ENCODE measurements around the gene POLR3B.
"Not testable (repeated sequence)": the region's sequence is repeated elsewhere in the genome, so short reads cannot be mapped to it uniquely, and the experiment has no call there.

POLR3B gene

DNA sequence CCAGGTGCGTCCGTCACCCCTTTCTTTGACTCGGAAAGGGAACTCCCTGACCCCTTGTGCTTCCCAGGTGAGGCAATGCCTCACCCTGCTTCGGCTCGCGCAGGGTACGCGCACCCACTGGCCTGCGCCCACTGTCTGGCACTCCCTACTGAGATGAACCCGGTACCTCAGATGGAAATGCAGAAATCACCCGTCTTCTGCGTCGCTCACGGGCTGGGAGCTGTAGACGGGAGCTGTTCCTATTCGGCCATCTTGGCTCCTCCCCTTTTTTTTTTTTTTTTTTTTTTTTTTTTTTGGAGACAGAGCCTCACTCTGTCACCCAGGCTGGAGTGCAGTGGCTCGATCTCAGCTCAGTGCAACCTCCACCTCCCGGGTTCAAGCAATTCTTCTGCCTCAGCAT, 120.1 kb downstream of the POLR3B start:
- not testable (repeated sequence) for FAIRE-seq

DNA sequence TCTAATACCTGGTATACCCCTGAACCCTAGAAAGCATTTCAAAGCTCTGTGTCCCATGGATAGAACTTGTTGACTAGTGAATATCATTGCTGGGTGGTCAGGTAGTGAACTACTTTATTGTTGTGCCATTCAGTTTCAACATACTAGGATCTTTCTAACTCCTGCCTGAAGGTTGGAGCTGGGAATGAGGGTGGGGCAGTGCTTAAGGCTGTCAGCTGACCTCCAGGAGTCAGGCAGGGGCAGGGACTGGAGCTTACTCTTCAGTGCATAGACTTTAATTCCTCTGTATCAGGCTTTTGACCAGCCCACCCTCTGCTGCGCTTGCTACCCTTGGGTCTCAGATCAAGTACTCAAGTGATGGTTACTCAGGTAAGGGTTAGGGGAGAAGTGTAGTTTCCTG, 122.7 kb downstream of the POLR3B start:
- no peak for FAIRE-seq

DNA sequence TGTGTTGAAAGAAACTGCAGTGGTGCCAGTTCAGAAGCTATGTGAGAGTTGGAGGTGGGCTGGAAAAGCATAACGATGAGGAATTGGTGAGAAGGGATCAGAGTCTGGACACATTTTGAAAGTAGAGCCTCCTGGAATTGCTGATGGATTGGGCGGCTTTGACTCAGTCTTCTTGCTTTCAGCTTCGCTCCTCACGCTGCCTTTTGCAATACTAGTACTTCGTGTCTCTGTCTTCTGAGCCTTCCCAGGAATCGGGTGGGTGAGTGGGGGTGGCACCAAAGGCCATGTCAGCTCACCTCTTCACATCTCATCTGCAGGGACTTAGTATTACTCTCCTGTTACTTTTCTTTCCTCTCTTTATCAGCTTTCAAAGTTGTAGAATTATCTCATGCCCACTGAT, 123.7 kb downstream of the POLR3B start:
- no peak for FAIRE-seq

DNA sequence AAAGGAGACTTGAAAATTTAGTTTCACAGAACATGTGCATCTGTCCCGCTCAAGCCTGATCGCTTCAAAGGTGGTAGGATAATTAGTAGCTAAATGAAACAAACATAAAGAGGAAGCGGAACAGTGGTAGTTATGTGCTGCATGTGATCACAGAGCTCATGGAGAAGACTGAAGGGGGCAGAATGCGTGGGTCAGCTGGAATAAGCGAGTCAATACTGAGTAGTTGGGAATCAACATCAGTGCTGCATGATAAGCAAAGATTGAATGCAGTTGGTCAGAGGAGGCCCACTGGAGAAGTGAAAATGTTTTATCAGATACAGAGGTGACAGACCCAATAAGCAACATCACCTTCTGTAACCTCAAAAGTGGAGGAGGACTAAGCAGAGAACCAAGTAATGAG, 130.1 kb downstream of the POLR3B start:
- FAIRE-seq, result no peak

DNA sequence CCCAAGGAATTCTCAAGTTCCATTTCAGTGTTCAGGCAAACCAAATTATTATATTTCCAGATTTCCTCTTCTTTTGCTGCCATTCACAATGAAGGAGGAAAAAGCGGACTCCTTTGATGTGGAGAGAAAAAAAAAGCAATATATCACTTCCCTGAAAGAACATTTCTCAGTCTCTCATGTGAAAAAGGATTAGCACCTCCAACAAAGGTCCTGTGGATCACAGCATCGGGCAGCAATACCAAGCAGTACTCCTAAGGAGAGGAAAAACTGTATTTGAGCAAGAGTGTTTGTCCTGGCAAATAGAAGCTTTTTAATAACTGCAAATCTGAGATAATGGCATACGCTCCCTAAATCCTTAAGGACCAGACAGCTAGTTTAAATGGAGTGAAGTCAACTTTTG, 131.3 kb downstream of the POLR3B start:
- no peak for FAIRE-seq

DNA sequence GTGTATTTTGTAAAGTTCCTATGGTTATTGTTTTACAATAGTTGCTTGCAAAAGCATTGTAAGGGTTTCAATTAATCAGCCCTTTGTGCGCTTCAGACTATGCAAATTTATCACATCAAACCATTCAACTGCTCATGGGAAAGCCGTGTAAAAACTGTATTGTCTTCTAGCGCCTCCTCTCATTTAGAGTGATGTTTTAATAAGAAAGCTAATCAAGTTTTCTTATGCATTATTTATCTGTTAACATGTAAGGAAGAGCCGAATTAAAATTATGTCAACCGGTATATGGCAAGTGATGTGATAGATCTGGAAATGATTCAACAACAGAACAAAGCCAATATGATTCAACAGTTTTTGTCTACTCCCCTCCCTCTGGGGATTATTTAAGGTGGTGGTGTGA, 132.7 kb downstream of the POLR3B start:
- no peak for FAIRE-seq

DNA sequence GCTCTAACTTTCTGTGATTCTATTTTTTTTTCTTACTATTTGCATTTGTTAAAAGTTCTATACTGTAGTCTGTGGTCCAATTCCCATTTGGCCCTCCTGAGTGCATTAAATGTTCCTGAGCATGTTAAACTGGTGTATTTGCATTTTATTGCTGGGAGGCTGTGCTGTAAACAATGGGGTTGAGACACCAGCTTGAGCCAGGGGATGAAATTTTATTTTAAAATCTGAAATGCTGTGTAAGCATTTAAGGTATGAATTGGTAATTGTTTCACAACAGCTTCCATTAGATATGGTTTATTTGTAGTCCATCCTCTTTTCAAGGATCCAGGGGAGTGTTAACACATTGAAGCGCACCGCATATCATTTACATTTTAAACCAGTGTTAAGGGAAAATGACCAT, 135.3 kb downstream of the POLR3B start:
- no peak for FAIRE-seq

DNA sequence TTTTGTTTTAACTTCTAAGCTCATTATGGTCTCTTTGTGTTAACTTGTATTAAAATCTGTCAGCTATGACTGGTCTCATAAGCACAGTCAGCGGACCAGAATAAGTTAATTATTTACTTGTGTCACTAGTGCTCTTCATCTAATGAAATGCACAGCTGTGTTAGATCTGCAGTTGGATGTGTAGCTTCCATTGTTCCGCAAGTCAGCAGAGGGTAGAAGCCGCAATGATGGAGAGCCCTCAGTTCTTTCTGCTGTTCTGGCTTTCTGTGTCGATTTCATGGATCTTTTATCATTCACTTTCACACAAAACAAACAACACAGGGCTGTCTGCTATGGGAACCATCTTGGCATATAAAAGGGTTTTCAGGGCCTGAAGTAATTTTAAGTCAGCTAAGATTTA, 136.0 kb downstream of the POLR3B start:
- no peak for FAIRE-seq

DNA sequence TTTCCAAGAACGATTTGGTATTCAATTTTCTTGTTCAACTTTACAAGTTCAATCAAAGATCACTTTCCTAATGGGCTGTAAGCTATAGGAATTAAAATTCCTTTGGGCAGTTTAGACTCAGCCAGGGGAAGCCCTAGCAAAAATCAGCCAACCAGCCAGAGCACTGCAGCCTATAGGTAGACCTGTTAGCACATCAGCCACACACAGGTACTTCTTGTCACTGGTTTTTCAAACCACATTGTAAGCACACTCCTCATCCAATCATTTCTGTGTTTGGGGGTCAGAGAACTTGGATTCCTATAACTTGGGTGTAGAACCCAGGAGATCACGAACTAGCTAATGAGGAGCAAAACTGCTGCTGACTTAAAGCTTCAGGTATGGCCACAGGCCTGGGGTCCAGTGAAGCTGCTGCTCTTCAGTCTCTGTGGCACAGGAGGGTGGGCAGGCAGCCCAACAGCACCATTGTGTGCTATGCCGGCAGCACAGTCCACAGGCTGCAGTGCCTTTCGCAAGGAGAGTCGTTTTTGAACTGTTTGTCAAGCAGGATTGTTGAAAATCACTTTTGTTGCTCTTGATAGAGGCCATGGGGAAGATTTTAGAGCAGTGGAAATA, 137.9 kb downstream of the POLR3B start:
- no peak for FAIRE-seq

DNA sequence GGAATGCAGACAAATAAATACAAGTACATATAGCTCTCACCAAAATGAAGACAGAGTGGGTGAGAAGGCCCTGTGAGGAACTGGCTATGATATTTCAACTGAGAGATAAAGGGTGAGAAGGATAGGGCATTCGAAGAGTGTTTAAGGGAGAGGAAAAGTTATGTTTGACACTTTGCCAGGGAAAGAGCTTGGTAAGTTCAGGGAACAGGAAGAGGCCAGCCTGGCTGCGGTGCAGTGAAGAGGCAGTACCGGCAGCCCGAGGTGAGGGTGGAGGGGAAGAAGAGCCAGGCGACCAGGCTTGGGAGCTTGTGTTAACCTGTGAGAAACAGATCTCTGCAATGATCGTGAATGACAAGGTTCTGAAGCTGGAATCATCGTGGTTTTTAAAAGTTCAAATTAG, 140.5 kb downstream of the POLR3B start:
- no peak for FAIRE-seq

DNA sequence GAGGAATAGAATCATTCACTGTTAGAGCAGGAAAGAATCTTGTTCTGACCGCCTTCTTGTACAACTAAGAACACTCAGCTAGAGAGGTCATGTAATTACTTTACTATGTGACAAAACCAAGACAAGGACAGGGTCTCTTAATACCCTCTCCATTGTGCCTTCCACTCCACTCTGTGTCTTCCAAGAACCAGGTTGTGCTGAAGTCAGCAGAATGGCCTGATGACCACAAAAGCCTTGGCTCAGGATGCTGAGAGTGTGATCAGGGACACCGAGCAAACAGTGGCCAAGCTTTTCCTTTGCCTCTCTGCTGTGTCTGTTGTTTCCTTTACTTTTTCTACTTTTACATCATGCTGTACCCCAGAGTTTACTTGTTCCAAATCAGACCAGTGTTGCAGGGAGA, 142.1 kb downstream of the POLR3B start:
- no peak for FAIRE-seq

DNA sequence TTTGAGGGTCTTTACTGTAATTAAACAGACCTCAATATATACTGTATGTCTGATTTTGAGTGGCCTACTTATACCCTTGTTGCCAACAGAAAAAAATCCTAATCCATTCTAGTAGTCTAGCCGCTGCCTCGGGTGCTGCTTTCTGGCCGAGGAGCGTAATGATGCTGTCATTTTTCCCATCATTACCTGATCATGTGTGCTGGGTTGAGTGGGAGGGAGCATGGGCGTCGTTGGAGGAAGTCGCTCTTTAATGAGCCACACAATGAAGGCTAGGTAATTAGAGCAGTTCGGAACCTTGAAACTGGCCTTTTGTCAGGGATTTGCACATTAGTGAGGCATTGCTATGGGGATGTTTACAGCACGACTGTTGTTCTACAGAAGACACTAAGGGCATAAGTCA, 149.1 kb downstream of the POLR3B start:
- no peak for FAIRE-seq

DNA sequence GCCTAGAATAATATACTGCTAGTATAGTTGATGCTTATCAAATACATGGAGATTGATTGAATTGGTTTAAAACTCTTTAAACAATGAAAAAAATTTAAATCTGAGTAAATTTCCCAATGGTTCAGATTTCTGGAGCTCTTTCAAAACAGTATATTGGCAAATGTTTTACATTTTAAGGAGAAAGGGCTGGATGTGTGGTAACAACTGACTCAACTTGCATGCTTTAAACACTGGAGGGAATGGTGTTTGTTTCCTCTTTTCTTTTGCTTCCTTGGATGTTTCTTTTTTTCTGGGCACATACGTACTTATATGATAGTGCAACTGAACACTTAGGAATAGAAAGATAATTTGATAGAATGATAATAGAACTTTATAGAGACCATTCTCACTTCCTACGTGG, 151.4 kb downstream of the POLR3B start:
- FAIRE-seq, result no peak

DNA sequence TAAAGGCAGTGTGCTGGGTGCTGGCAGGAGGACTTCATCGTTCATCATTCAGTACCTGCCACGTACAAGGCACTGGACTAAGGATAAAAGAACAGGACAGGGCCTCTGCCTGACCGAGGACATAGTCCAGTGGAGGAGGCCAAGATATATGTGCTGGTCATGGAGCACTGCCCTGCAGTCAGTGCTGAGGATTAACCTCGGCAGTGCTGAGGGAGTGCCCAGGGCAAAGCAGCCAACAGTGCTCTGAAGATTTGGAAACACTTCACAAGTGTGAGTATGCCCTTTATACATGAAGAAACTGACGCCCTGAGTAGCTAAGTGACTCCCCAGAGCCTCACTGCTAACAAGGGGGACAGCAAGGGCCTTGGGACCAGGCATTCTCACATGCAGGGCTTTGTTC, 153.8 kb downstream of the POLR3B start:
- FAIRE-seq, result no peak

DNA sequence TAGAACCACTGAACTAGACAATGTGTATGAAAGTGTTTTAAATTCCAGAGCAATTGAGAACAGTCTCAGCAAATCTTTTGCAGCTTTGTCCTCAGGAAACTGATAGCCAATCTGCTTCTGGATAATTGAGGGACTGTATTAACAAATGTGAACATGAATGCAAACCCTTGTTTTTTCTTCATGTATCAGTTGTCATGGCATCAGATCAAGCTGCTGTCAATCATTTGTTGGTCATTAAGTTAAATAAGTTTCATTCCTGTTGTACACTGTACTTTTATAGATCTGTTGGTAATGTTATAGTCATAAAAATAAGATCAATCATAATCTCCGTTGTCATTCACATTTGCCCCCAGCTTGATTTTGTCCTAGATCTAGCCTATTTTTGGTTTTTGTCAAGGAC, 159.8 kb downstream of the POLR3B start:
- no peak for FAIRE-seq

DNA sequence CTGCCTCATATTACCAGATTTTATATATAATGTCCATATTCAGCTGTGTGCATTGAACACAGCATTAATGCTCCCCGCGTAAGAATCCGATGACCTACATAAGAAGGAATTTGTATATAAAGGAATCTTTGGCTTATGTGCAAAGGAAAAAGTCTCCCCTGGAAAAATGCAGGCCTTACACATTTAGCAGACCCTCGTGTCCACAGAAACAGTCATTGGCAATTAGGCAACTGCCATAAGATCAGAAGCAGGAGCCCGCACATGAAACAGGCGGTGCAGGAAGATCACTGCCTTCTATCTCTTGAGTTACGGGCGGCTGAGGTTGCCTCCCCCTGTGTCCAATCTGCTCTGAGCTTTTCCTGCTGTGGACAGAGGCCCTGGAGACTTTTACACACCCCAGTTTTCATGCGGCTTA, 162.1 kb downstream of the POLR3B start:
- FAIRE-seq, result no peak

DNA sequence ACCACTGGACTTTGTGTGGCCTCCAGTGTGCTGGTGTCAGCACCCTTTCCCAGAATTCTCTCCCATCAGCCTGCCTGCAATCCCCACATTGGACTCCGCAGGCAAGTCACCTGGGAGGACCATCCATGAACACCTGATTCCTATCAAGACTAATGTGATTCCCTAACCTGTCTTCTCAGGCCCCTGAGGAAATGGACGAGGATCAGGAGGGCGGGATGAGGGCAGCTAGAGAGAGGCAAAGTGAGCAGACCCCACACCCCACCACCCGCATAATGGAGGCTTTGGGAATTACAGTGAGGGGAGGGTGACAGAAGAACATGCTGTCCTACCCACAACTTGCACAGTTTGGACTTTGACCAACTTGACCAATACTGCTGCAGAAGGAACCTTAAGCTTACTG, 164.4 kb downstream of the POLR3B start:
- no peak for FAIRE-seq

DNA sequence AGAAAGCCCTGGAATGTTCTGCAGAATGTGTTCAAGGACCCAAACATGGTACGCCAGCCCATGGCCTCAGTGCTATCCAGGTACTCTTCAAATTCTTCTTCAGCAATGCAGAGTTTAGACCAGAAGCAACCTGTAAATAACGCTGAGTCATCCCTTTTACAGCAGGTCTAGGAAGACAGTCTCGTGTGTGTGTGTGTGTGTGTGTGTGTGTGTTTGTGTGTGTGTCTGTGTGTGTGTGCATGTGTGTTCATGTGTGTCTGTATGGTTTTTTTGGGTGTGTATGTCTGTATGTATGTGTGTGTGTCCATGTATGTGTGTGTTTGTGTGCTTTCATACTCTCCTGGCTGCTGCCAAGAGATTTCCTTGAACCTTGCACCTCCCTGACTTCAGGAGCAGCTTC, 165.2 kb downstream of the POLR3B start:
- no peak for FAIRE-seq

DNA sequence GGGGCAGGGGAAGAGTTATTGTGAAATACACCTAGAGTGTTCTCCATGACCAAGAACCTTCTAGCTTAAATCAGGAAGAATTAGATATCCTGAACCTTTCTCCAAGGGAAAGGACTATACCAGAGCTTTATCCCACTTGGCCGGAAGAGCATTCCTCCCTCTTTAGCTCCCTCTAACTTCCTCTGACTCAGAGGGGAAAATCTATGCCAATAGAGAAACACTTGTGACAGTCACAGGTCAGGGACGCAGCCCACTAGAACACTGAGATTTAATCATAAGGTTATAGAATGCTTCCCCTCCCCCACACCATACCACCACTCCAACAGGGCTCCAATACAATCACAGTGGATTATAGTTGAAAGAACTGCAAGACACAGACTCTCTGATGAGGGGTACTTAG, 169.8 kb downstream of the POLR3B start:
- no peak for FAIRE-seq

DNA sequence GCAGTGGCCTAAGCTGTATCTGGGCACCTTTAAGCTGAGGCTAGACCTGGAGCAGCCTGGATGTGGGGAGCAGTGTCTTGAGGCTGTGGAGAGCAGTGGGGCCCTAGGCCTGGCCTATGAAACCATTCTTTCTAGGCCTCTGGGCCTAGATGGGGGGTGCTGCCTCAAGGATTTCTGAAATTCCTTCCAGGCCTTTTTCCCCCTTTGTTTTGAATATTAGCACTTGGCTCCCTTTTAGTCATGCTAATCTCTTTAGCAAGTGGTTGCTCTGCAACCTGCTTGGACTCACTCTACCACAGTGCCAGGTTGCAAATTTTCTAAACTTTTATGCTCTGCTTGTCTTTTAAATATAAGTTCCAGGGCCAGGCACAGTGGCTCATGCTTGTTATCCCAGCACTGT, 183.7 kb downstream of the POLR3B start:
- no peak for FAIRE-seq

DNA sequence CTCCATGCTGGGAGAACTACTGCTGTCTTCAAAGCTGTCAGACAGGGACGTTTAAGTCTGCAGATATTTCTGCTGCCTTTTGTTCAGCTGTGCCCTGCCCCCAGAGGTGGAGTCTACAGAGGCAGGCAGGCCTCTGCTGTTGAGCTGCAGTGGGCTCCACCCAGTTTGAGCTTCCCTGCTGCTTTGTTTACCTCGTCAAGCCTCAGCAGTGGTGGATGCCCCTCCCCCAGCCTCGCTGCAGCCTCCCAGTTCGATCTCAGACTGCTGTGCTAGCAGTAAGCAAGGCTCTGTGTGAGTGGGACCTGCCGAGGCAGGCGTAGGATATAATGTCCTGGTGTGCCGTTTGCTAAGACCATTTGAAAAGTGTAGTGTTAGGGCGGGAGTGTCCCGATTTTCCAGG, 193.9 kb downstream of the POLR3B start:
- no peak for FAIRE-seq

DNA sequence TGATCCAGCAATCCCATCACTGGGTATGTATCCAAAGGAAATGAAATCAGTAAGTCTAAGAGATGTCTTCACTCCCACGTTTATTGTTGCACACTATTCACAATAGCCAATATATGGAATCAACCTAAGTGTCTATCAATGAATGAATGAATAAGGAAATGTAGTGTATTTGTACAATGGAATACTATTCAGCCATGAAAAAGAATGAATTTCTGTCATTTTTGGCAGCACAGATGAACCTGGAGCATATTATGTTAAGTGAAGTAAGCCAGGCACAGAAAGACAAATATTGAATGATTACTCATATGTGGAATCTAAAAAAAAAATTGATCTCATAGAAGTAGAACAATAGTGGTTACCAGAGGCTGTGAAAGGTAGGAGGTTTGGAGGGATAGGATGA, 194.7 kb downstream of the POLR3B start:
- no peak for FAIRE-seq
